Measurements from ENCODE around the gene MTRR. TPM values are rescaled to one million over a fixed set of nuclear protein-coding genes. Genes with fewer than 3 reads are reported as not detected.

MTRR gene
- total and polyA plus RNA-seq, 9 of the 15 experiments (the other 6 are each of a cell fraction or from before 2014, with no cell fraction given): 39.3 to 84.6 (median 66.2) TPM

DNA sequence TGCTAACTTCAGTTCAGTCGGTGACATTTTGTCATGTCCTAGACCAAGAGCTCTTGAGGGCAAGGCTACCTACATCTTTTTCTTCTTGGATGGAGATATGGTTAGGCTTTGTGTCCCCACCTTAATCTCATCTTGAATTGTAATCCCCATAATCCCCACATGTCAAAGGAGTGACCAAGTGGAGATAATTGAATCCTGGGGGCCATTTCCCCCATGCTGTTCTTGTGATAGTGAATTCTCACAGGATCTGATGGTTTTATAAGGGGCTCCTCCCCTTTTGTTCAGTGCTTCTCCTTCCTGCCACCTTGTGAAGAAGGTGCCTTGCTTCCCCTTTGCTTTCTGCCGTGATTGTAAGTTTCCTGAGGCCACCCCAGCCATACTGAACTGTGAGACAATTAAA, 16.0 kb upstream of the MTRR start (continued):
- no peak for TF ChIP-seq ZNF696 (CRISPR knock-in tag; conservative IDR thresholded peaks at IDR 0.05)
- TF ChIP-seq ZBTB7A (IDR thresholded peaks at IDR 0.05; ENCODE audit: borderline replicate concordance, control insufficient read depth, low read depth, low read length): no peak

DNA sequence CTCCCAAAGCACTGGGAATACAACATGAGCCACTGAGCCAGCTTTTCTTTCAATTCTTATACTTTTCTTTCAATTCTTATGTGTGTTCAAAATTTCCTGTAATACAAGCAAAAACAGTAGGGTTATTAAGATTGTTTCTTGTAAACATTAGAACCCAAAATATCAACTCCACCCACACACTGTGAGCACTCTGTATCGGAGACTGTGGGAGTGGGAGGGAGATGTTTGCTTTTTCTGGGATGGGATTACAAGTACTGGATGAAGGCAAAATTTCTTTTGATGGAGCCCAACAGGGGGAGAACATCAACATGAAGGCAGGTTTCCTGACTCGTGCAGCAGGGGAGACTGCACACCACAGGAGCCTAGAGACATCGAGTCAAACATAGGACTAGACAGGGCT, 13.3 kb upstream of the MTRR start:
- Histone ChIP-seq H2AFZ (ENCODE audit: low read depth, low read length) (peak overlapping the region; percentile 10; the same call in 1 of the 2 replicates), H3K27ac (ENCODE audit: extremely low read depth, low read depth, low read length) (no peak overlapping the region), H3K36me3 (ENCODE audit: control insufficient read depth, insufficient read depth, low read length) (peaks cover 19% of the 10 kb centered on the region; the same call in 2 of the 3 replicates), H3K4me2 (ENCODE audit: insufficient read depth, low read length) (no peak overlapping the region), H3K9me1 (ENCODE audit: control insufficient read depth, insufficient read depth, low read length) (no peaks in the 10 kb centered on the region), H3K27me3 (ENCODE audit: control insufficient read depth in 2 of 2, insufficient read depth in 2 of 2, low read length in 2 of 2) (no peaks in the 10 kb centered on the region), H3K9ac (ENCODE audit: insufficient read depth in 1 of 2, low read depth in 2 of 2, low read length in 2 of 2) (no peak overlapping the region), H3K79me2 (ENCODE audit: control insufficient read depth, insufficient read depth, low read length) (no peaks in the 10 kb centered on the region), H3K9me3 (replicated peaks; ENCODE audit: control insufficient read depth, insufficient read depth, low read depth, low read length) (no peaks in the 10 kb centered on the region), H3K4me3 (no peak overlapping the region), H3K4me1 (replicated peaks in 1 of 2; ENCODE audit: control insufficient read depth in 2 of 2, insufficient read depth in 2 of 2, low read length in 2 of 2) (peaks cover 0 to 10% of the 10 kb centered on the region in 2 experiments), H4K20me1 (replicated peaks; ENCODE audit: control insufficient read depth, insufficient read depth, low read length) (no peaks in the 10 kb centered on the region)
- in situ Hi-C loops (cut with MboI): no loop called here
- ATAC-seq (no peak), FAIRE-seq (no peak), DNase-seq (ENCODE audit: extremely low read depth in 1 of 4, low spot score in 3 of 4) (no peak)
- 3% methylated on average over 3 of the region's 3 CpGs for WGBS (ENCODE audit: insufficient coverage, low coverage, missing lambda C conversion rate)
- BruUV-seq (replicated peaks): no TSS peak
- TF ChIP-seq RBBP5 (IDR thresholded peaks at IDR 0.05; ENCODE audit: borderline replicate concordance, insufficient read depth, low read length, poor library complexity, severe bottlenecking): no peak
- TF ChIP-seq SP1 (CRISPR knock-in tag; IDR thresholded peaks at IDR 0.05): no peak
- TF ChIP-seq RBM14 (IDR thresholded peaks at IDR 0.05; ENCODE audit: borderline replicate concordance, insufficient read depth, low read depth, low read length): no peak
- no peak for TF ChIP-seq BRCA1 (IDR thresholded peaks at IDR 0.05)
- TF ChIP-seq BRCA1 (CRISPR knock-in tag; IDR thresholded peaks at IDR 0.05): no peak
- TF ChIP-seq HMGXB4 (CRISPR knock-in tag; IDR thresholded peaks at IDR 0.05): no peak
- TF ChIP-seq GABPB2 (CRISPR knock-in tag; conservative IDR thresholded peaks at IDR 0.05): no peak
- intact Hi-C loops (cut with micrococcal nuclease): loop anchor here (5.0 kb wide), 2 partner anchors 38 to 98 kb away; no protein-coding TSS in a partner anchor
- CTCF ChIA-PET (ENCODE audit: low intra/inter-chr PET ratio): no interaction called here
- POLR2A ChIA-PET: interaction anchor here (1.0 to 1.2 kb wide), 3 partner anchors 10 to 38 kb away, joined by 3 to 4 read pairs (median 3); no protein-coding TSS in a partner anchor

Data from K562 (cell line).